Esophagus squamous epithelium (tissue), 5 donors: ENCODE data around the gene DDA1. TPM values are rescaled to one million over a fixed set of nuclear protein-coding genes. Genes with fewer than 3 reads are reported as not detected.

Source experiments
- DNase-seq: peaks from one replicate; lab custom pipeline; 2025; lab: John Stamatoyannopoulos, UW
- H3K27ac ChIP-seq, 4 donors: fragments of 200-600 bp; sonication (generic); one replicate each; pipeline ENCODE4 v1.5.1; 2016 to 2019; ENCODE audit warnings: mild to moderate bottlenecking in 1 of 4
- H3K27me3 ChIP-seq, 4 donors: fragments of 200-600 bp; sonication (generic); 1 replicate in 3 of 4; 2 replicates in 1 of 4; pipeline versions ENCODE4 v1.5.1 to v1.6.0; 2017 to 2021; ENCODE audit warnings: antibody characterized with exemption in 1 of 4
- H3K36me3 ChIP-seq, 3 donors: fragments of 200-600 bp; sonication (generic); one replicate each; pipeline ENCODE4 v1.5.1; 2016 to 2019
- H3K4me1 ChIP-seq, 3 donors: fragments of 200-600 bp; sonication (generic); one replicate each; pipeline ENCODE4 v1.5.1; 2017 to 2019
- H3K4me3 ChIP-seq, 4 donors: fragments of 200-600 bp; sonication (generic); 1 replicate in 3 of 4; 2 replicates in 1 of 4; pipeline ENCODE4 v1.5.1; 2016 to 2019; ENCODE audit warnings: mild to moderate bottlenecking in 2 of 4, moderate library complexity in 1 of 4
- H3K9me3 ChIP-seq, 3 donors: fragments of 200-600 bp; sonication (generic); one replicate each; pipeline ENCODE4 v1.5.1; 2016 to 2019
- POLR2A ChIP-seq, 4 donors: fragments of 450-650 bp; IDR thresholded peaks; one replicate each; pipeline ENCODE4 v1.6.1; 2017; ENCODE audit warnings: antibody characterized with exemption in 4 of 4, mild to moderate bottlenecking in 4 of 4, moderate library complexity in 3 of 4
- WGBS, 2 donors: methylation state at CpG; one replicate each; pipeline ENCODE4 v1.1.5; 2018; 5-methylcytosine and 5-hydroxymethylcytosine counted together
- intact Hi-C: fragments of 100-400 bp; cut with DNase I; formaldehyde crosslinking; loops from one replicate; pipeline ENCODE4 v1.15.0; 2022
- total RNA-seq, 4 donors: library from RNA; depleted of rRNA; stranded (reverse); fragments of >200 nt; gene quantifications; one replicate each; pipeline ENCODE4 v1.1.0, GENCODE V29; 2016
- TF ChIP-seq, protein P1 (sequence below), 6 experiments: fragments of 450-650 bp in 4 of 6; fragments of 200-600 bp in 2 of 6; sonication (generic) in 2 of 6; IDR thresholded peaks; one replicate each; pipeline ENCODE4 v1.5.1; 2016 to 2019; ENCODE audit warnings: antibody characterized with exemption in 6 of 6, mild to moderate bottlenecking in 4 of 6, moderate library complexity in 4 of 6
- donor health status: DM: yes; HTN: yes; CAD: no.

DDA1 gene
- total RNA-seq, 4 donors from 2014 or later, result 16.4 to 29.0 (median 22.7) TPM

DNA sequence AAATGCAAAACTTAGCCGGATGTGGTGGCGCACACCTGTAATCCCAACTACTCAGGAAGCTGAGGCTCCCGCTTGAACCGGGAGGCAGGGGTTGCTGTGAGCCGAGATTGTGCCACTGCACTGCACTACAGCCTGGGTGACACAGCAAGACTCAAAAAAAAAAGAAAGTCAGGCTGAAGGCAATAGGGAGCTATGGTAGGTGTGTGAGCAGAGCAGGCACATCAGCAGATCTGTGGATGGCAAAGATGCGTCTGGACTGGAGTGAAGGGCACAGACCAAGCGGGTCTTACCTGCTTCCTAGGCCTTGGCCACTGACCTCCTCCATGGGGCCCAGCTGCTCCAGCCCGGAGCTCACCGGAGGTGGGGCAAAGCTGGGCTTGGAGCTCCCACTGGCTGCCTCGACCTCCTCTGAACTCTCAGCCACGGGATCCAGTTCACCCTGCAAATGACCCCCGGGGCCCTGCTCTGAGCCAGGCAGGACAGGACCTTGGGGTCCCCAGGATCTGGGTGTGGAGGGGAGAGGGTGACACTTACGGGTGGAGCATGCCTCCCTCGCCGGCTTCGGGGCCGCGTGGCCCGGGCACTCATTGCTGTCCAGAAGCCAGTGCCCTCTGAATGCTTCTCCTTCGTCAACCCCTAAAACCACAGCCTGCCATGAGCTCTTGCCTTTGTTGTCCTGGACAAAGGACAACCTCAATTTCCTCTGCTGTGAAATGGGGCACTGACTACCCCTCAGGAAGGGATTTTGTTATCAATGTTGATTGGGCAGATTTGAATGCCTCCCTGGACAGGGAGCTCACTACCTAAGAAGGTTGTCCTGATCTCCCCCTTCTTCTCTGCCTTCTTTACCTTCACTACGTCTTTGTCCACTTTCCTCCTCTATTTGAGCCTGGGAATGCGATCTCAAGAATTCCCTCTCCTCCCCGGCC is 45.4 kb upstream of the DDA1 start:
- H3K4me1 ChIP-seq, result peaks cover 7 to 32% (median 9%) of the 10 kb centered on the region in 3 donors
- intact Hi-C loops, result no loop called here
- peak overlapping the region; percentile 24 to 65 (median 58) for H3K27ac ChIP-seq
- peaks cover 0 to 5% (median 4%) of the 10 kb centered on the region in 3 donors for H3K36me3 ChIP-seq
- no peaks in the 10 kb centered on the region for H3K27me3 ChIP-seq
- peaks cover 0 to 9% (median 0%) of the 10 kb centered on the region in 3 donors for H3K9me3 ChIP-seq
- no peak for DNase-seq
- TF ChIP-seq, protein P1, sequence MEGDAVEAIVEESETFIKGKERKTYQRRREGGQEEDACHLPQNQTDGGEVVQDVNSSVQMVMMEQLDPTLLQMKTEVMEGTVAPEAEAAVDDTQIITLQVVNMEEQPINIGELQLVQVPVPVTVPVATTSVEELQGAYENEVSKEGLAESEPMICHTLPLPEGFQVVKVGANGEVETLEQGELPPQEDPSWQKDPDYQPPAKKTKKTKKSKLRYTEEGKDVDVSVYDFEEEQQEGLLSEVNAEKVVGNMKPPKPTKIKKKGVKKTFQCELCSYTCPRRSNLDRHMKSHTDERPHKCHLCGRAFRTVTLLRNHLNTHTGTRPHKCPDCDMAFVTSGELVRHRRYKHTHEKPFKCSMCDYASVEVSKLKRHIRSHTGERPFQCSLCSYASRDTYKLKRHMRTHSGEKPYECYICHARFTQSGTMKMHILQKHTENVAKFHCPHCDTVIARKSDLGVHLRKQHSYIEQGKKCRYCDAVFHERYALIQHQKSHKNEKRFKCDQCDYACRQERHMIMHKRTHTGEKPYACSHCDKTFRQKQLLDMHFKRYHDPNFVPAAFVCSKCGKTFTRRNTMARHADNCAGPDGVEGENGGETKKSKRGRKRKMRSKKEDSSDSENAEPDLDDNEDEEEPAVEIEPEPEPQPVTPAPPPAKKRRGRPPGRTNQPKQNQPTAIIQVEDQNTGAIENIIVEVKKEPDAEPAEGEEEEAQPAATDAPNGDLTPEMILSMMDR (IDR thresholded peaks at IDR 0.05), result no peak
- no peak for TF ChIP-seq POLR2A (IDR thresholded peaks at IDR 0.05)
- peak overlapping the region; percentile 9 to 59 (median 34) for H3K4me3 ChIP-seq
- WGBS, 2 donors, result 77 to 78% methylated on average over 18 to 19 of the region's 23 CpGs

DNA sequence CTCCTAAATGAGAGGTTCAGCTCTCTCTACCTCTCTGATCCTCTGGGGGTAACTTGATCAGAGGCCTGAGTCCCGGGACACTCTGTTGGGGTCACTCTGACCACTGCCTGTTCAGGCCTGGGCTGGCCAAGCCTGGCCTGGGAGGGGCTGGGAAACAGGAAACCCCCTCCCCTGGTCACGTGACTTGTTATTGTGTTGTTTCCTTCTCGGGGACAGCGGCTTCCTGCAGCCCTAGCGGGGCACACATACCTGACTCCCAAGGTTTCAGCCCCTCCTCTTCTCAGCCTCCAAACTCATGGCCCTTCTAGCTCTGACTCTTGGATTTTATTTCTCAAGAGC is 44.8 kb upstream of the DDA1 start, which contains the start of gene USHBP1:
Gene USHBP1 (minus strand): TSS at position 105 of the 339 bp plus-strand sequence. CDS start 446 bp downstream, outside the sequence.
- Histone ChIP-seq H3K36me3 (peaks cover 0 to 11% (median 6%) of the 10 kb centered on the region in 3 donors), H3K4me1 (peaks cover 7 to 32% (median 9%) of the 10 kb centered on the region in 3 donors), H3K9me3 (peaks cover 0 to 2% (median 0%) of the 10 kb centered on the region in 3 donors), H3K27me3 (no peaks in the 10 kb centered on the region), H3K4me3 (peak within 1 kb of the TSS; percentile 9 to 59 (median 34)), H3K27ac (peak within 1 kb of the TSS; percentile 24 to 65 (median 58))
- no peak for TF ChIP-seq POLR2A (IDR thresholded peaks at IDR 0.05)
- TF ChIP-seq, protein P1 (IDR thresholded peaks at IDR 0.05), result no peak
- no peak for DNase-seq
- whole genome bisulfite sequencing, 2 donors, result 6 to 50% methylated on average over 2 to 4 of the region's 5 CpGs
- intact Hi-C loops, result no loop called here

DNA sequence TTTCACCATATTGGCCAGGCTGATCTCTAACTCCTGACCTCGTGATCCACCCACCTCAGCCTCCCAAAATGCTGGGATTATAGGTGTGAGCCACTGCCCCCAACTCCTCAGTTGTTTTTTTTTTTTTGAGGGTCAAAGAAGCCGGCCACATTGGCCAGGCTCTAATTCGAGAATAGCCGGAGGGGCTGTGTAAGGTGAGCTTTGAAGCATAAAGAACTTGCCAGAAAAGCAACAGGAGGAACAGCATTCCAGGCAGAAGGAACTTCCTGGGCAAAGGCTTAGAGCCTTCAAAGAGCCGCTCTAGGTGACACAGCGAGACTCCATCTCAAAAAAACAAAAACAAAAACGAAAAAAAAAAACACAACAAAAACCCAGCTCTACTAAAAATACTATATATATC is 43.3 kb upstream of the DDA1 start:
- DNase-seq, result no peak
- peaks cover 7 to 26% (median 9%) of the 10 kb centered on the region in 3 donors for H3K4me1 ChIP-seq
- intact Hi-C loops, result no loop called here
- WGBS, 2 donors, result 92 to 98% methylated on average over 4 of the region's 7 CpGs
- peaks cover 0 to 25% (median 6%) of the 10 kb centered on the region in 3 donors for H3K36me3 ChIP-seq
- H3K9me3 ChIP-seq, result no peaks in the 10 kb centered on the region
- TF ChIP-seq POLR2A (IDR thresholded peaks at IDR 0.05), result no peak
- TF ChIP-seq, protein P1 (IDR thresholded peaks at IDR 0.05), result no peak
- H3K4me3 ChIP-seq, result no peak overlapping the region
- H3K27me3 ChIP-seq, result no peaks in the 10 kb centered on the region
- peak overlapping the region in 2 of 4 donors; percentile 84 to 86 for H3K27ac ChIP-seq

DNA sequence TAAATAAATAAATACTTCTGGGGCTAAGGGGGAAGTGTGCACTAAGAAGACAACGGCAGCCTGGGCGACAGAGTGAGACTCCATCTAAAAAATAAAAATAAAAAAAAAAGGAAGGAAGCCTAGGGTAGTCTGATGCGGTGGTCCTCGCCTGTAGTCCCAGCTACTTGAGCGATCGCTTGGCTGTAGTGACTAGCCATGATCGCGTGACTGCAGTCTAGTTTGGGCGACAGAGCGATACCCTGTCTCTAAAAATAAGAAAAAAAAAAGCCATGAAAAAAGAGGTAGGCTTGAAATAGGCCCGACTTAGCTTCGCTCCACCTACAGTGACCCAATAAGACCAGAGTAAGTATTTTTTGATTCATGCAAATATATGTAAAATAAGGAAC is 42.8 kb upstream of the DDA1 start:
- Histone ChIP-seq H3K36me3 (peaks cover 0 to 31% (median 12%) of the 10 kb centered on the region in 3 donors), H3K9me3 (no peaks in the 10 kb centered on the region), H3K4me1 (peaks cover 7 to 25% (median 9%) of the 10 kb centered on the region in 3 donors), H3K27ac (peak overlapping the region; percentile 78 to 86 (median 81)), H3K4me3 (peak overlapping the region in 2 of 4 donors; percentile 5 to 89), H3K27me3 (no peaks in the 10 kb centered on the region)
- WGBS, 2 donors, result 66 to 77% methylated on average over 12 of the region's 12 CpGs
- DNase-seq, result no peak
- intact Hi-C loops, result no loop called here
- TF ChIP-seq, protein P1 (IDR thresholded peaks at IDR 0.05), result no peak
- TF ChIP-seq POLR2A (IDR thresholded peaks at IDR 0.05), result no peak
